Measurements from ENCODE around the gene MPC2. TPM values are rescaled to one million over a fixed set of nuclear protein-coding genes. Genes with fewer than 3 reads are reported as not detected.
"Not testable (repeated sequence)": the region's sequence is repeated elsewhere in the genome, so short reads cannot be mapped to it uniquely, and the experiment has no call there.

Gene MPC2
- total RNA-seq, 1 donor from 2014 or later: 60.4 TPM

DNA sequence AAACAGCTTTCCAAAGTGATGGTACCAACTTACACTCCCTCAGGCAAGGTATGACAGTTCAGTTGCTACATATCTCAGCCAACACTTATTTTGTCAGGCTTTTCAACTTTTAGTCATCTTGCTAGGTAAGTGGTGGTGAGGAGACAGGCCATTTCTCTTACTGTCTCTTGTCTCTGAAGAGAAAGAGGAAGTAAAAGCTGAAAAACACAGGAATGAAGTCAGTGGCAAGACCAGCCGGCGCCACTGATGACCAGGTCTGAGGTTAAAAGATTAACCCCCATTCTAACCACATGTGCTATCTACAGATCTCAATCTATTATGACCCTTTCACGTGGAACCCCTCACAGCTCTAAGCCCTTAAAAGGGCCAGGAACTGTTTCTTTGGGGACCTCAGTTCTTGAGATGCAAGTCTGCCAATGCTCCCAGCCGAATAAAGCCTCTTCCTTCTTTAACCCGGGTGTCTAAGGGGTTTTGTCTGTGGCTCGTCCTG lies 27.1 kb downstream of the MPC2 start:
- DNase-seq (ENCODE audit: low read depth): no peak

DNA sequence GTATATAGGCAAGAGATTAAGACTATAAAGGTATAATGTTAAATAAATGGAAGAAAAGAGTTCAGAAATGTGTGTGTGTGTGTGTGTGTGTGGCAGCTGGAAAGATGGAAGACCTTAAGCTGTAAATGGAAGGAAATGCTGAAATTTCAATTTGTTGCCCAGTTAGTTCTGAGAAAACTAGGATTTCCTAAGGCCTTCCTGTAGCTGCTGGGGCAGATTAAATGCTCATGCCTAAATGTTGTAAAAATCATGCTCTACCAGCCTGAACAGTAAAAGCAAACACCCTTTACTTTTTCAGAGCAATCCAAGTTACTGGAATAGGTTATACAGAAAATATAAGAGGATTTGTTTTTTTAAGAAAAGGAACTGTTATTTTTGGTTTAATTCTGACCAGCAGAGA lies 31.2 kb downstream of the MPC2 start:
- DNase-seq (ENCODE audit: low read depth): peak; percentile 23

DNA sequence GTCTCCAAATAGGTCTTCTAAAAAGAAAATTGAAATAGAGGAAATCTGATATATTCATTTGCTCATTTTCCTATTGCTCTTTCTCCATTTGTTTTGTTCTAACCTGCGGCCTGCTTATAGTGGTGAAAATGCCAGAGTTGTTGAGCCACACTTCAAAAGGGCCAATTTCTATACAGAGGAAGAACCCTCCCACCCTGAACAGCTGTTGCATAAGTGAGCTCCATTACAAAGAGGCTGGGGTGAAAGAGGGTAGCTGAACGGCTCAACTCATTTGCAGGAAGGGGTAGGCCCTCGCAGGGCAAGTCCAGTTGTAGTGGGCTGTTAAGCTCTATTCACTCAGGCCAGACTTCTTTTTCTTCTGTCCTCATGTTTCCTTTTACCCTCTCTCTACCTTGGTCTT lies 31.7 kb downstream of the MPC2 start:
- DNase-seq (ENCODE audit: low read depth): peak; percentile 66

DNA sequence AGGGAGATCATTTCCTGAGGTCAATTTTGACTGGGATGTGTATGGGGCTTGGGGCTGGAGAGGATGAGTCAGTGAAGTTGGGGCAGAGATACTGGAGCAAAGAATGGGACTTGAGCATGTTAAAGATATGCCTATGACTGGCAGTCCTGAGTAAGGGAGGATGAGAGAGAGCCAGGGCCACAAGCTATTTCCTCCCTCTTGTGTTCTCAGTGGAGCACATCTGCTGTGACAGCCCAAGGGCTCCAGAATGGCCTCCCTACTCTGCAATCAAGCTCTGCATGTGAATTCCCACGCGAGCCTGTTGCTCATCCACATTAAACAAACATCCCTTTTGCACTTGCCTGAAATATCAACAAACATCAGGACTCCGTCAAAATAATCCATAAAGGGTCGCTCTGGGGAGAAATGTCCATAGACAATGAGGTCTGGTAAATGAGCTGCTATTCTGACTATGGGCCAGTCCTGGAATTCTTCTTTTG lies 32.2 kb downstream of the MPC2 start:
- peak; percentile 49 for DNase-seq (ENCODE audit: low read depth)

DNA sequence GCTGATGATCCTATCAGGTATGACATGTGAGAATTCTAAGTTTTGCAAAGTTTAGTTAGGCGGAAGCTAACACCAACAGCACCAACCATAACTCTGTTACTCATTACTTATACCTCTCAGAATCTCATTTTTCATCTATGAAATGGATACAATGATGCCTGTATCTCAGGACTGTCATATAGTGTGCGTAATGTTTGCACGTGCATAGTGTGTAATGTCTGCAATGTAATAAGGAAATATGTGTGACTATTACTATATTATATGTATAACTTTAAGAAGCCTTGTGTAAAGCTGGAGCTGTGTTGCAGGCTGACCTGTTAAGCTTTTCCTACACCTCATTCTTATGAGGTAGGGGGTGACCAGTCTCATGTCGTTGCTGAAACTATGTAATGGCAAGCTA lies 36.0 kb downstream of the MPC2 start:
- no peak for DNase-seq (ENCODE audit: low read depth)

DNA sequence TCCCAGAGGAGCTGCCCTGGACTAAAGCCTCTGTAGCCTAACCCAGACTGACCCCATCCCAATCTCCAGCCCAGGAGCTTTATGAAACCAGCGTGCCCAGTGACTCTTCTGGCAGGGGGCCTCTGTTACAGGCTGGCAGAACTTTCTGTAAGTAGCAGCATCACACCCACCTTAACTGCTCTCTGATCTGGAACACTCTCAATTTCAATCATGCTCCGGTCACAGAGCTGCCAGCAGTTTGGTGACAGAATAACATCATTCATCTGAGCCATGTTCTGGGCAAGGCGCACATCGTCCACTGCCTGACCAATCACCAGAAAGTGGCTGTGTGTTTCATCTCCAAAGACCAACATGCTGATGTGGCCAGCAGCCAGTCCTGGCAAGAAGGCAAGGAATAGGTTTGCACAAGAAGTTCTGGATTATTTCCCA lies 37.6 kb downstream of the MPC2 start:
- peak; percentile 18 for DNase-seq (ENCODE audit: low read depth)

DNA sequence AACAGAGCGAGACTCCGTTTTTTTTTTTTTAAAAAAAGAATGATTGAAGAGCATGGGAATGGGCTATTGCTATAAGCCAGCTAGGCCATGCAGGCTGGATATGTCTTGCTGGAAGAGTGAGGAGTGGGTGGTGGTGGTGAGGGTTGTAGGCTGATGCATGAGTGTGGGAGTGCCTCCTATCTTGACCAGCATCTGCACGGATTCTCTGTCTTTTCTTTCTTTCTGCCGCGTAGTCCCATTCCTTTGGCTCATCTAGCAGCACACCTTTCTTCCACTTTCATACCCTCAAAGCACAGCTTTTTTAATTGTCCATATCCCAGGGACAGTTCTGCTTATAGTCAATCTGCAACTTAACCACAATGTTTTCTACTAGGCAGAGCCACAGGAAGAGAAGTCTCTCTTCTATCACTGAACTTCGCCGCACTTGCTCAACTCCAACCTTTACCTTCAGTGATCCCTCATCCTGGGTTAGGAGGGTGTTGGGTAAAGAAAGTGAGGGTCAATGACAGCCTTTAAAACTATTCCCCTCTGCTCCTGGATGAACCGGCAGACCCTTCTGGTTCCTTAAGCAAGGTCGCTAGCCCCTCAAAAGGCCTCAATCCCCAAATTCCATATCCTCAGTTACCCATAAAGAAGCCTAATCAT lies 38.2 kb downstream of the MPC2 start:
- no peak for DNase-seq (ENCODE audit: low read depth)

DNA sequence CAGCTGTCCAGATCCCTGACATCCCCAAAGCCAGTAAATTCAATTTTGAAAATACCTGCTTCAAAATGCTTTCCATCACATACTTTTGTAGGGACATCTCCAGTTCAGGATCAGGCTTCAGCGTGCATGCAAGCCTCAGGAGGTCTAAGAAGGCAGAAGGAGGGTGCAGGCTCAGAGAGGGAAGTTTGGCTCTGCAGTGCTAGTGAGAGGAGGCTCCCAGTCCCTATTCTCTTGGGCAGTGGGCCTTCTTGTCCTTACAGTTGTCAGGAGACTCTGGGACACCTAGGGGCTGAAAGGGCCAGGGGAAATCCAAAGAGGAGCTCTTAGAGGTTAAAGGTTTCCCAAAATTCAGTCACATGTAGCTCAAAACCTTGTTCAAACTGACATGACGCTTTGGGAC lies 43.1 kb downstream of the MPC2 start:
- DNase-seq (ENCODE audit: low read depth): no peak

DNA sequence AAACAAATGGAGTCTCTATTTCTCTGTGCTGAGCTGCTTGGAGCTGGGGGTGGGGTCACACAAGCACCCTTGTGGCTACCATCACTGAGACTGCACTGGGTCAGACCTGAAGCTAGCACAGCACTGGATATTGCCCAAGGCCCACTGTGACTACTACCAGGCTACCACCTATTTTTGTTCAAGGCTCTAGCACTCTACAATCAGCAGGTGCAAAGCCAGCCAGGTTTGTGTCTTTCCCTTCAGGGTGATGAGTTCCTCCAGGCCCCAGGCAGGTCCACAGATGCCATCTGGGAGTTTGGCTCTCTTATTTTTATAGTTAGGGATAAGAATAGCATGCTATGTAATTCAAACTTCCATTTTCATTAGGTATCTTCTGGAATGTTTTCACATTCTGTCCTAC lies 46.5 kb downstream of the MPC2 start:
- no peak for DNase-seq (ENCODE audit: low read depth)

DNA sequence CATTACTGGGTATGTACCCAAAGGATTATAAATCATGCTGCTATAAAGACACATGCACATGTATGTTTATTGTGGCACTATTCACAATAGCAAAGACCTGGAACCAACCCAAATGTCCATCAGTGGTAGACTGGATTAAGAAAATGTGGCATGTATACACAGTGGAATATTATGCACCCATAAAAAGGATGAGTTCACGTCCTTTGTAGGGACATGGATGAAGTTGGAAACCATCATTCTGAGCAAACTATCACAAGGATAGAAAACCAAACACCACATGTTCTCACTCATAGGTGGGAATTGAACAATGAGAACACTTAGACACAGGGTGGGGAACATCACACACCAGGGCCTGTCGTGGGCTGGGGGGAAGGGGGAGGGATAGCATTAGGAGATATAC lies 49.7 kb downstream of the MPC2 start:
- DNase-seq (ENCODE audit: low read depth): not testable (repeated sequence)

DNA sequence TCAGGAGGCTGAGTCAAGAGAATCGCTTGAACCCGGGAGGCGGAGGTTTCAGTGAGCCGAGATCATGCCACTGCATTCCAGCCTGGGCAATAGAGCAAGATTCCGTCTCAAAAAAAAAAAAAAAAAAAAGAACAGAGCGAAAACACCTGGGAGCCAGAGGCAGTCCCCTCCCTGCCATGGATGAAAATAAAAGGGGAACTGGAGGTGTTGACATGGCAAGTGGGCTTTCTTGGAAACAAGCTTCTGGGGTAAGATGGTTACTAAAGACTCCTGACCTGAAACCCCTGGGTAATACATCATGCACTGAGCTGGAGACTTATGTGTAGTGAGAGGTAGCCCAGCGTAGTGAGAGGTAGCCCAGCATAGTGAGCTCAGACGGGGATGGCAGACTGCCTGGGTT lies 54.5 kb downstream of the MPC2 start:
- DNase-seq (ENCODE audit: low read depth): no peak

DNA sequence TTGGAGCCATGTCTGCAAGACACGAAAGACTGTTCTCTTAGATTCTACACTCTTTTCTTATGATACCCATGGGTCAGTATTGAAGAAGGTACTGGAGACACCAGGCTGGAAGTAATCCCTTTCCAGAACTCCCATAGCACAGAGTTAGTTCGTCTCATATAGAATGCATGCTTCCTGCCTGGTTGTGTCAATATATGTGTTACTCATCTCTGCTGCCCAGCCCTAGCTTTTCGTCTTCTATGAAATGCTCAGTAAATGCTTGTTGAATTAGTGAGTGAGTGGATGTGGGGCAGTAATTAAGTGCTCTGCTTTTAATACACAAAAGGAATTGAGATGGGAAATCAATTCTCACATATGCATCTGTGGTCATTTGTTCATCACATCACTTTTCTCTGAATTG lies 55.1 kb downstream of the MPC2 start:
- no peak for DNase-seq (ENCODE audit: low read depth)

DNA sequence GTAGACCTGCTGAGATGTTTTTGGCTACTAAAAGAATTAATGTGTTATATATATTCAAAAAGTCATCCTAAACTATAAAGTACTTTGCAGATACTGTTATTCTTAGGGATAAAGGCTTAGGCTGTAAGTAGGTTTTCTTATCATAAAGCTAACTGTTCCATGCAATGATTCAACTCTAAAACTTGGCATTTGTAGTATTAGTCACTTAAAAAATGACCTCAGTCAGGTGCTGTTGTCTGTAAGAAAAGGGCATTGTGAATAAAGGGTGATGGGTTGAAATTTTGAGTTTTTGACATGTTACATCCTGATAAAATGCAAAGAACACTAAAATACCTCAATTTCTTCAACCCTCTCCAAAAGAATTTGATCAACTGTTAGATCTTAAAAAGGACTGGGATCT lies 55.8 kb downstream of the MPC2 start:
- no peak for DNase-seq (ENCODE audit: low read depth)

DNA sequence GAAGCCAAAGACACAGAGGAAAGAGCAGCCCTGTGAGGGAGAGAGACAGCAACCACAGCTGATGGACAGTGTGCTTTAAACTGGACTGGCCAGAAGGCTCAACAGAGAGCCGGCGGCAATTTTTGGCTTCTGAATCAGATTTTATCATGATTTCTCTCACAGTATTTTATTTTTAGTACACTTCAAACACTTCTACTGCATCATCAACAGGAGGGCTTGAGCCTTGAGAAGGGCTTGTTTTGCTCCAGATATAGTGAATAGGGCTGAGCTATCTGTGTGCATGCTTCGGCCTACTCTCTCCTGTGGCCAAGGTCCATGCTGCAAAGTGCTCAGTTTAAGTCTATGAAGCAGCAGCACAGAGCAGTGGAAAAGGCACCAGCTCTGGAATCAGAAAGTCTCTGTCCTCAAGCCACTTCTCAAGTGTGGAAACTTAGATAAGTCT lies 56.3 kb downstream of the MPC2 start:
- peak; percentile 13 for DNase-seq (ENCODE audit: low read depth)

DNA sequence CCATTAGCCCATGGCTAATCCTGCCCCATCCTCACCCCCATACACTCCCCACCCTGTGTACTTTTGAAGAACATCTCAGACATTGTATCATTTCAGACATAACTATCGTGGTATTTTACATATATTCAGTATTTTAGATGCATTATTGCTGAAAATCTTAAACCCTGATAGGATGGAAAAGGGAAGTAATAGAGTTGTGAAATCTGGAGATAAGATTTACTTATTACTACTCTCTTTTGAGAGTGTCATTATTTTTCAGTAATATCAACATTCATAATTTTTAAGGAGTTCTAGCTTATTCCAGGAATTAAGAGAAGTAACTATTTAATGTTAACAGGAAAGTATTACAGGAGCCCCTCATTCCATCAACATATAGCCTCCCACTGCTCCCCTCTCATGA lies 57.4 kb downstream of the MPC2 start:
- DNase-seq (ENCODE audit: low read depth): no peak

DNA sequence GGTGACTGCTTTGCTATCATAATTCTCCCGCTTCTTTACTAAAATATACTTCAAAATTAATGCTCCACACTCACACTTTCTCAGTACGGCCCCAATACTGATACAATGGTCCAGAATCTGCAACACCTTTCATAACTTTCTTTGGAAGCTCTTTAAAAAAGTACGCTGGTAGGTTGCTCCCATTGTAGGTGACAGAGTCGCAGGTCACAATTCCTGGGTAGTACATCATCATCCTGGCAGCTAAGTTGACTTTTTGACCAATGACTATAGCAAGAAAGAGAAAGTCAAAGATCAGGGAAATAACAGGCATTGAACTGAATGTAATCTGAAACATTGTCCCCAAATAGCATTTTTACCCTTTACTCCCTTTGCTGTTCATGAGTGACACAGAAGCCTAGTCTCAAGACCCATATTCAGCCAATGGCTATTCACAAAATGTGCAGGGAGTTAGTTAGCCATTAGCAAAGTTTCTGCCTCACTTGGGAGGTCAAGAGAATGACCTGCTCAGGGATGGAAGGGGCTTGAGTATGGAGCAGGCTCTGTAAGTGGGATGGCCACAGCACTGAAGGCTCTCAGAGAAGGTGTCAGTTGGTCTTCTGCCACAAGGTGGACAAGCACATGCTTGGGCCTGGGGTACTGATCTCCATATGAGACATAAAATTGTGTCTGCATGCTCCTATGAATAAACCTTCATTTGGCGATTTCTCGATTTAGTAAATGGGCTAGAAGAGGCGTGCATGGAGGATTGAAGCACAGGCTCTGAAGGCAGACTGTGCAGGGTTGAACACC lies 58.3 kb downstream of the MPC2 start:
- DNase-seq (ENCODE audit: low read depth): no peak

DNA sequence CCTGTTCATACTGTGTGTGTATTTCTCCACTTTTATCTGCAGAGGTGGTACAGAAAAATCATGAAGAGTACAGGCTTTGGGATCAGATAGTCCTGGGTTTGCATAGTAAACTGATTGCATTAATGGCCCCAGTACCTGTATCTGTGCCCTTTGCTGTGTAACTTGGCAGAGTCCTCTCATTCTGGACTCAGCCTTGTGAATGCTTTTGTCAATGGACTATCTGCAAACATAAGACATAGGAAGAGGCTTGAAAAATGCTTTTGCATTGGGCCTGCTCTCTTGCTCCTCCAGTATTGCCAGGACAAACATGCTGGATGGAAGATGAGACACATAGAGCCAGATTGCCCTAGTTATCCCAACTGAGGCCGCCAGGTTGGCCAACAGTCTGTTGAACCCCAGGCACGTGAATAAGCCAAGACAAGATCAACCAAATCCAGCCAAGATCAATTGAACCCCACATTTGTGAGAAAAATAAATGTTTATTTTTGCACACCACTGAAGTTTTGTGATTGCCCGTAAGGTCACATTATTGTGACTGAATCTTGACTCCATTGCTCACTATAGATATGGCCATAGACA lies 60.2 kb downstream of the MPC2 start:
- no peak for DNase-seq (ENCODE audit: low read depth)

DNA sequence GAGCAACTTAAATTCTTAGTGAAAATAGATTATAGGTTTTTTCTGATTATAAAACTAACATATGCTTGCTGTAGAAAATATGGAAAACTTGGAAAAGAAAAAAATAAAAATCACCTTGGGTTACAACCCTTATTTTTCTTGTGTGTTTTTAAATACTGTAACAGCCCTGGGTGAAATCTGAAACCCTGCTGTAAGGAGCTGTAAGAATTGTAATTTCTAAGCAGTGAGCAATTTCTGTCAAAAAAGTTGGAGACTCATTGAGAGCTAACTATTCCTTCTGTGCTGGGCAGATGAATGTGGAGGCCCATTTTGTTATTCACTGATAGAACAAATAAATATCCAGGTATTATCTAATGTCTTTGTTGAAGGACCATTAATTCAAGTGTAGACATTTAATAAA lies 65.5 kb downstream of the MPC2 start:
- peak; percentile 29 for DNase-seq (ENCODE audit: low read depth)

DNA sequence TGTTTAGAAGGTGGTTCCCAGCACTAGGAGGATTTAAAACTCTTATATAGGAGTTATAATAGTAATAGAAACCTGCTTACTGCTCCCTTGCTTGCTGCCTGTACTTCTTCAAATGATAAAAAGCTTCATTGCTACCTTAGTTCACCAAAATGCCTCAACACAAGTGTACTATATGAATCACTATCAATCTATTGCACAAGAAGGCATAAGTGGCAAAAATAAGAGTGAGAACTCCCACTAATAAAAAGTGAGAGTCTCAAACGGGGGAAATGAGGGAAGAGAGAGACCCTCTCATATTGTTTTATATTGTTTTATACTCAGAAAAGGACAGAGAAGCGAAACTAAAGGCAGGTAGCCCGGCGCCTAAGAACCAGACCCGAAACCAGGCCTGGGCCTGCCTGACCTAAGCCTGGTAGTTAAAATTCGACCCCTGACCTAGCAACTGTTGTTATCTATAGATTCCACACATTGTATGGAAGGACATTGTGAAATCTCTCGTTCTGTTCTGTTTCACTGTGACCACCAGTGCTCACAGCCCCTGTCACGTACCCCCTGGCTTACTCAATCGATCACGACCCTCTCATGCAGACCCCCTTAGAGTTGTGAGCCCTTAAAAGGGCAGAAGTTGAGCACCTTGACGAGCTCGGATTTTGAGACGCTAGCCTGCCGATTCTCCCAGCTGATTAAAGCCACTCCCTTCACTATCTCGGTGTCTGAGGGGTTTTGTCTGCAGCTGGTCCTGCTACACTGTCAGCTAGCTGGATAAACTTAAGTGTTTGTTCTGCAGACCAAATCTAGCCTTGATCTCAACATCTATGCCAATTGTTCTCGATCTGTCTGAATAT lies 67.5 kb downstream of the MPC2 start:
- DNase-seq (ENCODE audit: low read depth): not testable (repeated sequence)

DNA sequence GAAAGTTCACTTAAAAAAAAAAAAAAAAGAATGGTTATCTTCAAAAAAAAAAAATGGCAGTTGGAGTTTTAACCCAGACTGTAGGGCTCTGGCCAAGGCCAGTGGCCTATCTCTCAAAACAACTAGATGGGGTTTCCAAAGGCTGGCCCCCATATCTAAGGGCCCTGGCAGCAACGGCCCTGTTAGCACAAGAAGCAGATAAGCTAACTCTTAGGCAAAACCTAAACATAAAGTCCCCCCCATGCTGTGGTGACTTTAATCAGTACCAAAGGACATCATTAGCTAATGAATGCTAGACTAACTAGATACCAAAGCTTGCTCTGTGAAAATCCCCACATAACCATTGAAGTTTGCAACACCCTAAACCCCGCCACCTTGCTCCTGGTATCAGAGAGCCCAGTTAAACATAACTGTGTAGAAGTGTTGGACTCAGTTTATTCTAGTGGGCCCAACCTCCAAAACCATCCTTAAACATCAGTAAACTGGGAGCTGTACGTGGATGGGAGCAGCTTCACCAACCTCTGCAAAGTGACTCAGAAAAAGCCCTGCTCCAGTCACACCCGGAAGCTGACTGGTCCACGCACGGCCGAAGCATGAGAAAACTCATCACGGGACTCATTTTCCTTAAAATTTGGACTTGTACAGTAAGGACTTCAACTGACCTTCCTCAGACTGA lies 70.0 kb downstream of the MPC2 start:
- not testable (repeated sequence) for DNase-seq (ENCODE audit: low read depth)

All from myocyte (in vitro differentiated cells).